BE2C (cell line): Measurements from ENCODE around the gene TXN2.
"Not testable (repeated sequence)": the region's sequence is repeated elsewhere in the genome, so short reads cannot be mapped to it uniquely, and the experiment has no call there.

ENCODE experiments used
- DNase-seq: peaks from one replicate; pipeline ENCODE4 v3.0.0-alpha.2; 2020
- H3K27me3 ChIP-seq: fragments of 250-450 bp; sonication (Bioruptor Pico); 2 replicates; pipeline ENCODE4 v1.5.1; 2020; ENCODE audit warnings: mild to moderate bottlenecking
- H3K36me3 ChIP-seq: fragments of 250-450 bp; sonication (Bioruptor Pico); 2 replicates; pipeline ENCODE4 v1.5.1; 2020; ENCODE audit warnings: mild to moderate bottlenecking
- H3K4me1 ChIP-seq: fragments of 250-450 bp; sonication (Bioruptor Pico); 2 replicates; pipeline ENCODE4 v1.5.1; 2020
- H3K4me3 ChIP-seq: 2 replicates; pipeline ENCODE4 v1.5.1; 2011; ENCODE audit warnings: low read depth, low read length
- H3K9me3 ChIP-seq: fragments of 250-450 bp; sonication (Bioruptor Pico); 2 replicates; pipeline ENCODE4 v1.5.1; 2020
- CTCF ChIP-seq: IDR thresholded peaks from 2 replicates; pipeline ENCODE4 v1.5.1; 2012; ENCODE audit warnings: mild to moderate bottlenecking, low read depth, low read length

Gene TXN2

DNA sequence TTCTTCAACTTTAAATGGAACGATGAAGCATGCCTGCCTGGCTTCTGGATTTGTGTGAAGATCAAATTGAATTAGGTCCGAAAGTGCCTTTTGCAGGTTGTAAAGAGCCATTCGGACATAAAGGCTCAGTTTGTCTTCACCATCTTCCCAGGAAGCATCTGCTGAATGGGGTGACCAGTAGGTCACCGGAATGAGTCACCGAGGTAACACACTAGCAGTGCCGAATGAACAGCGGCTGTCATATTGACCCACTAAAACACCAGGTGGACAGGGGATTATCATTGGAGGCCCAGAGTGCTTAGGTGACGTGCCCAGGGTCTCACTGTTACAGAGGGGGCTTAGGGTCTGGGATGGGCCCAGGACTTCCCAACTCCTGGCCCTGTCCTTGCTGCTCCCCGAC lies 50.6 kb downstream of the TXN2 start:
- Histone ChIP-seq H3K27me3 (no peaks in the 10 kb centered on the region), H3K9me3 (no peaks in the 10 kb centered on the region), H3K4me3 (no peak overlapping the region), H3K36me3 (no peaks in the 10 kb centered on the region), H3K4me1 (peaks cover 18% of the 10 kb centered on the region)
- no peak for DNase-seq
- no peak for TF ChIP-seq CTCF

- H3K27me3 ChIP-seq, H3K4me1 ChIP-seq, DNase-seq, H3K4me3 ChIP-seq, H3K9me3 ChIP-seq, H3K36me3 ChIP-seq: not testable (repeated sequence)
These were observed 53.5 kb downstream of the TXN2 start for GRCh38 chr22:36427952-36428351.

- TF ChIP-seq CTCF, result no peak
- no peak for DNase-seq
- peaks cover 4% of the 10 kb centered on the region for H3K4me1 ChIP-seq
These were observed 55.4 kb downstream of the TXN2 start for GRCh38 chr22:36425977-36426523.

GRCh38 chr22:36424901-36425579 lies 56.4 kb downstream of the TXN2 start:
- Histone ChIP-seq H3K27me3 (no peaks in the 10 kb centered on the region), H3K9me3 (no peaks in the 10 kb centered on the region), H3K4me1 (peaks cover 4% of the 10 kb centered on the region), H3K4me3 (no peak overlapping the region), H3K36me3 (no peaks in the 10 kb centered on the region)
- no peak for DNase-seq
- TF ChIP-seq CTCF, result no peak

More at GRCh38 chr22:36425977-36426523, 55.4 kb downstream of the TXN2 start:
- Histone ChIP-seq H3K36me3 (no peaks in the 10 kb centered on the region), H3K27me3 (no peaks in the 10 kb centered on the region), H3K4me3 (no peak overlapping the region), H3K9me3 (no peaks in the 10 kb centered on the region)

GRCh38 chr22:36424466-36424865 lies 57.0 kb downstream of the TXN2 start:
- not testable (repeated sequence) for DNase-seq, H3K4me3 ChIP-seq, H3K36me3 ChIP-seq, H3K27me3 ChIP-seq, H3K4me1 ChIP-seq, H3K9me3 ChIP-seq

GRCh38 chr22:36423461-36424404 lies 57.7 kb downstream of the TXN2 start:
- DNase-seq, result no peak

More at GRCh38 chr22:36423461-36424404, 57.7 kb downstream of the TXN2 start:
- no peak overlapping the region for H3K4me3 ChIP-seq
- no peaks in the 10 kb centered on the region for H3K36me3 ChIP-seq
- peaks cover 4% of the 10 kb centered on the region for H3K4me1 ChIP-seq
- no peaks in the 10 kb centered on the region for H3K9me3 ChIP-seq
- no peaks in the 10 kb centered on the region for H3K27me3 ChIP-seq
- TF ChIP-seq CTCF, result no peak
